ENCODE measurements around the gene CWC22. TPM values are rescaled to one million over a fixed set of nuclear protein-coding genes. Genes with fewer than 3 reads are reported as not detected.

The CWC22 gene
- total and polyA plus RNA-seq, 2 donors (not counting 1 experiment from before 2014, with no cell fraction given), result 6.3 to 28.7 TPM

DNA sequence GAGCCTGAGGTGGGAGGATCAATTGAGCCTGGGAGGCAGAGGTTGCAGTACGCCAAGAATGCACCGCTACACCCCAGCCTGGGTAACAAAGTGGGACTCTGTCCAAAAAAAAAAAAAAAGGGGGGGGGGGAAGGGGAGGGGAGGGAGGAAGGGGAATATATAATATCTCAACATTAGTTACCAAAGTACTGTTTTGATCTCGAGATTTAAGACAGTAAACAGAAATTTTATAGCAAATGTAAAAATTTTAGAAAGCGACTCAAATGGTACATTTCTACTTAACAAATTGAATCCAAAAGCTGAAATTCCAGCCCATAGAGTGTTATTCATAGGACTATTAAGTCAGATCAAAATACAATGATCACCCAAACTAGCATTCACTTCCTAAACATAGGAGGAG is 60.8 kb downstream of the CWC22 start:
- Histone ChIP-seq H3K79me2 (ENCODE audit: control insufficient read depth, insufficient read depth, low read length) (no peaks in the 10 kb centered on the region), H2AFZ (ENCODE audit: insufficient read depth, low read depth, low read length, poor library complexity, severe bottlenecking) (no peak overlapping the region), H4K20me1 (ENCODE audit: control insufficient read depth, insufficient read depth, low read length, poor library complexity, severe bottlenecking) (no peaks in the 10 kb centered on the region), H3K27ac (ENCODE audit: low read length in 2 of 2) (no peak overlapping the region), H3K36me3 (replicated peaks in 1 of 2; ENCODE audit: control extremely low read depth in 1 of 2, control insufficient read depth in 1 of 2, extremely low read depth in 1 of 2, insufficient read depth in 2 of 2, low read length in 1 of 2) (peaks cover 13 to 60% of the 10 kb centered on the region in 2 experiments), H3K4me1 (ENCODE audit: control insufficient read depth in 2 of 2, insufficient read depth in 2 of 2, low read length in 2 of 2) (no peaks in the 10 kb centered on the region), H3K9ac (ENCODE audit: low read length) (no peak overlapping the region), H3K27me3 (replicated peaks in 1 of 4; ENCODE audit: control extremely low read depth in 1 of 4, control insufficient read depth in 3 of 4, insufficient read depth in 4 of 4, low read length in 3 of 4) (no peaks in the 10 kb centered on the region), H3K4me3 (ENCODE audit: control extremely low read depth in 1 of 5, extremely low read depth in 1 of 5, insufficient read depth in 1 of 5, low read depth in 2 of 5, low read length in 4 of 5) (no peak overlapping the region), H3K4me2 (replicated peaks; ENCODE audit: low read depth, low read length, poor library complexity, severe bottlenecking) (no peak overlapping the region), H3K9me3 (ENCODE audit: control extremely low read depth in 1 of 3, control insufficient read depth in 2 of 3, insufficient read depth in 1 of 3, low read length in 2 of 3) (no peaks in the 10 kb centered on the region)
- H3K4me1 Mint-ChIP-seq, result no peaks in the 10 kb centered on the region
- intact Hi-C loops (cut with micrococcal nuclease), result no loop called here
- H3K9me3 Mint-ChIP-seq (ENCODE audit: insufficient read depth), result no peaks in the 10 kb centered on the region
- H3K4me3 Mint-ChIP-seq, result no peak overlapping the region
- DNase-seq, result no peak
- POLR2A ChIA-PET, result no interaction called here
- H3K27ac Mint-ChIP-seq, result no peak overlapping the region
- WGBS (ENCODE audit: insufficient coverage), result no CpG with 5 or more reads among the region's 4 CpGs
- TF ChIP-seq EZH2 (IDR thresholded peaks at IDR 0.05; ENCODE audit: borderline replicate concordance, insufficient read depth, low read depth, low read length, poor library complexity, severe bottlenecking), result no peak
- no peak for TF ChIP-seq CTCF (IDR thresholded peaks at IDR 0.05)
- H3K27me3 Mint-ChIP-seq, result no peaks in the 10 kb centered on the region
- no peak for ATAC-seq (ENCODE audit: low read depth)
- CTCF ChIA-PET, result no interaction called here

GRCh38 chr2:179939259-179939658 is 67.8 kb downstream of the CWC22 start:
- Histone ChIP-seq H3K9ac (ENCODE audit: low read length) (no peak overlapping the region), H3K4me2 (replicated peaks; ENCODE audit: low read depth, low read length, poor library complexity, severe bottlenecking) (no peak overlapping the region), H4K20me1 (ENCODE audit: control insufficient read depth, insufficient read depth, low read length, poor library complexity, severe bottlenecking) (no peaks in the 10 kb centered on the region), H2AFZ (ENCODE audit: insufficient read depth, low read depth, low read length, poor library complexity, severe bottlenecking) (no peak overlapping the region), H3K79me2 (ENCODE audit: control insufficient read depth, insufficient read depth, low read length) (no peaks in the 10 kb centered on the region), H3K27ac (ENCODE audit: low read length in 2 of 2) (no peak overlapping the region), H3K27me3 (replicated peaks in 1 of 4; ENCODE audit: control extremely low read depth in 1 of 4, control insufficient read depth in 3 of 4, insufficient read depth in 4 of 4, low read length in 3 of 4) (no peaks in the 10 kb centered on the region), H3K9me3 (ENCODE audit: control extremely low read depth in 1 of 3, control insufficient read depth in 2 of 3, insufficient read depth in 1 of 3, low read length in 2 of 3) (no peaks in the 10 kb centered on the region), H3K4me3 (ENCODE audit: control extremely low read depth in 1 of 5, extremely low read depth in 1 of 5, insufficient read depth in 1 of 5, low read depth in 2 of 5, low read length in 4 of 5) (no peak overlapping the region), H3K36me3 (replicated peaks in 1 of 2; ENCODE audit: control extremely low read depth in 1 of 2, control insufficient read depth in 1 of 2, extremely low read depth in 1 of 2, insufficient read depth in 2 of 2, low read length in 1 of 2) (peaks cover 1 to 10% of the 10 kb centered on the region in 2 experiments), H3K4me1 (ENCODE audit: control insufficient read depth in 2 of 2, insufficient read depth in 2 of 2, low read length in 2 of 2) (no peaks in the 10 kb centered on the region)
- no peaks in the 10 kb centered on the region for H3K4me1 Mint-ChIP-seq
- CTCF ChIA-PET, result no interaction called here
- H3K4me3 Mint-ChIP-seq, result no peak overlapping the region
- intact Hi-C loops (cut with micrococcal nuclease), result no loop called here
- DNase-seq, result no peak
- H3K27ac Mint-ChIP-seq, result no peak overlapping the region
- ATAC-seq (ENCODE audit: low read depth), result no peak
- no peaks in the 10 kb centered on the region for H3K27me3 Mint-ChIP-seq
- no peaks in the 10 kb centered on the region for H3K9me3 Mint-ChIP-seq (ENCODE audit: insufficient read depth)
- TF ChIP-seq CTCF (IDR thresholded peaks at IDR 0.05) (no peak), EZH2 (IDR thresholded peaks at IDR 0.05; ENCODE audit: borderline replicate concordance, insufficient read depth, low read depth, low read length, poor library complexity, severe bottlenecking) (no peak)
- POLR2A ChIA-PET, result no interaction called here
- 94% methylated on average over 4 of the region's 5 CpGs for WGBS (ENCODE audit: insufficient coverage)
